CD1c-positive myeloid dendritic cell (primary cell): ENCODE results near the gene ITPK1.

ENCODE experiments used
- DNase-seq: peaks from one replicate; pipeline ENCODE4 v3.0.0-alpha.2; 2016; ENCODE audit errors: extremely low spot score

The ITPK1 gene

DNA sequence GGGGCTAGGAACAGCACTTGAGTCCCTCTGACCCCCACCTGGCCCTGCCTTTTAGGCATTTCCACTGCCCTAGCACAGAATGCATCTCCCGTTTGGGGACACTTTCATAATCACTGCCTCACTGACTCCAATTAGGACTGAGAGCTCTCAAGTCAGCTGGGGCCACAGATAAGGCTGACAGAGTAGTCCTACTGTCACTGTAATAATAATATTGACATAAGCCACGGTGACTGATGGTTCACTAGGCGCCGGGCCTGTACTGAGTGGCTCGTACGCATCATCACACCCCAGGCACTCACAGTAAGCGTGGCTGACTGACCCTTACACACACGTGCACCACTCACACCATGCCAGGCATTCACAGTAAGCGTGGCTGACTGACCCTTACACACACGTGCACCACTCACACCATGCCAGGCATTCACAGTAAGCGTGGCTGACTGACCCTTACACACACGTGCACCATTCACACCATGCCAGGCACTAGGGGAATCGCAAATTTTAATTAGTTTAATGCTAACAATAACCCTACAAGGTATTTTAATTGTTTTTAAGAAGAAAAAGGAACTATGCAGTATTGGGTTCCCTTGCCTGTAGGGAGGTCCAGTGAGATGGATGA is 105.1 kb downstream of the ITPK1 start:
- DNase-seq: no peak

- DNase-seq: no peak
These were observed 105.6 kb downstream of the ITPK1 start for GRCh38 chr14:93010130-93010499.

GRCh38 chr14:93009471-93010129 is 106.1 kb downstream of the ITPK1 start:
- DNase-seq: peak; percentile 65

- DNase-seq: no peak
These were observed 107.3 kb downstream of the ITPK1 start for GRCh38 chr14:93008381-93008780.

GRCh38 chr14:93007225-93007997 is 108.3 kb downstream of the ITPK1 start:
- DNase-seq: peak; percentile 93

DNA sequence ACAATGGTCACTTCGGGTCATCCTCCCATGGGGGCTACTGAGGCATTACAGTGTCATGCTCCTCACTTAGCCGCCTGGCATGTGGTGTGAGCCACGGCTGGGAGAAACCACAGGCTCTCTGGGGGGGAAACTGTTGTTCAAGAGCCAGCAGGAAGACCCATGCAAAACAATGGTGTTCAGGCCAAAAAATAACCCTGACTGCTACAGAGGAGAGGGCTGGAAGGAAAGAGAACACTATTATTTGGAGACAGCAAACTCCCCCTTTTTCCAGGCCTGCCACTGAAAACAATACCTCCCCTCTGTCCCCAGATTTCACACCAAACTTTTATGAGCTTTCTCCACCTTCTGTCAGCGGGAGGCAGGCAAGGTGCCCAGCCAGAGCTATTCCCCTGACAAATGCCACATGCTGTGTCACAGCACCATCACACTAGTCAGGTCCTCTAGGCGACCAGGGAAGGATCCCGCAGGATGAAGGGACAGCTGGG is 109.1 kb downstream of the ITPK1 start:
- DNase-seq: no peak

- DNase-seq: no peak
These were observed 109.9 kb downstream of the ITPK1 start for GRCh38 chr14:93005838-93006237.

- DNase-seq: no peak
These were observed 110.5 kb downstream of the ITPK1 start for GRCh38 chr14:93005135-93005813.

DNA sequence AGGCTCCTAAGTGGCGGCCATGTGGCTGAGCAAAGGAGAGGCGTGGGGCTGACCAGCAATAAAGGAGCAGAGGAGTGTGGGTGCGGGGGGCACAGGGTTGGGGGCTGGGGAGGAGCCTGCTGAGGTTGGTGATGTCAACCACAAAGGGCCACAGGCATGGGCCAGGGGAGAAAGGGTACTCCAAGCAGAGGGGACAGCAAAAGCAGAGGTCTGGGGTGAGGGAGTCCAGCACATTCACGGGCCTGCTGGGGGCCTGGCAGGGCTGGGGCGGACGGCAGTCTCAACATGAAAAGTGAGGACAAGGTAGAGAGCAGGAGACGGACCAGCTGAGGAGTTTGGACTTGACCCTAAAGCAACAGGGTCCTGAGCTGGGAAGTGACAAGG is 111.0 kb downstream of the ITPK1 start:
- DNase-seq: no peak

GRCh38 chr14:93003945-93004698 is 111.6 kb downstream of the ITPK1 start:
- DNase-seq: no peak

- DNase-seq: no peak
These were observed 112.8 kb downstream of the ITPK1 start for GRCh38 chr14:93002851-93003298.

DNA sequence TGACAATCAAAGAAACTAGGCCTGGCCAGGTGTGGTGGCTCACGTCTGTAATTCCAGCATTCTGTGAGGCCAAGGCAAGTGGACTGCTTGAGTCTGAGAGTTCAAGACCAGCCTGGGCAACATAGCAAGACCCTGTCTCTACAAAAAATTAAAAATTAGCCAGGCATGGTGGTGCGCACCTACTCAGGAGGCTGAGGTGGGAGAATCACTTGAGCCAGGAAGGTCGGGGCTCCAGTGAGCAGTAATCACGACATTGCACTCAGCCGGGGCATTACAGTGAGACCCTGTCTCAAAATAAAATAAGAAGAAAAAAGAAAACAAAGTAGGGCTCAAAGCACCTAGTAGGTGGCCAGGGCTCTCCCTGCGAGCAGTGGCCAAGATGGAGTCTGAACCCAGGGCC is 113.7 kb downstream of the ITPK1 start:
- DNase-seq: no peak

GRCh38 chr14:92998946-92999345 is 116.8 kb downstream of the ITPK1 start:
- DNase-seq: no peak

DNA sequence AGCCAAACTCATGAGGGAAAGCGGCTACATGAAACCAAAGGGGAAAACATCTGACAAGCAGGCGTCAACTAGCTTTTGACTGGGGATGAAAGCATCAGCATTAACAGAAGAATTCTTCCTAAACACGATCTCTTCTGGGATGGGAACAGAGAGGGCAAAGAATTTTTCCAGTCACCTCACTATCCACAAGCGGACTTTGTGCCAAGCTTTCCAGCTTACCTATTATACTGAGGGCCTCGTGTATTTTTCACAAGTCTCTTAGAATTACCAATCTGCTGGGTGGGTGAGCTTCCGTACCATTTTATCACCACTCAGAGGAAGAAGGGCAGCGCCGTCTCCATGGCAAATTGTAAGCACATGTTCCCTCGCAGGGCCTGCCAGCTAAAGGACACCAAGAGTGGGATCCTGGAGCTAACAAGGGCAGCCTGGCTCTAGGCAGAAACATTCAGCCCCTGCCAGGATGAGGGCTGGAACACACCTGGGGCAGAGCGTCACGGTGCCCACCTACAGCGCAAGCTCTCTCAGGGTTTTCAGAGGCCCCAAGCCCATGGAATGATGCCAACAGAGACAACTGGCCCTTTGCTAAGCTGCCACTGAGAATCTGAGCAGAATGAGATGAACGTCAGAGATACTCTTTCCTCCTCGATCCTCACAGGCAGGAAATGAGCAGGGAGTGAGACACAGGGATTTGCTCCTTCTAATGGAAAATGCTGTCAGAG is 118.2 kb downstream of the ITPK1 start:
- DNase-seq: no peak

DNA sequence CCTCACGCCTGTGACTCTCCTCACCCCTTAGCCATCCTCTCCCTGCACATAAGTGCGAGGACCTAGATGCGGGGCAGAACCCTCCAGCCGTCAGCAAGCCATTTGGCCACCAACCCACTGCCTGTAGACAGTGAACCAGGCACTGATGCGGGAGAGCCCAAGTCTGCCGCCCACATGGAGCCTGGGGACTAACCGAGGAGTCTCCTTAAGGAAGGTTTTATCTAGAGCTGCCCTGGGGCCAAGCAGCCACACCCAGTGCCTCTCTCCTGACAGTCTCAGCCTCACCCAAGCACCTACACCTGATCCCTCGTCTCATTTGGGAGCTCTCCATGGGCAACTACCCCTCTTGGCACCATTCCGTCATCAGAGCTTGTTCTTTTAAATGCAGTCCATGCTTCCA is 120.1 kb downstream of the ITPK1 start:
- no peak for DNase-seq

DNA sequence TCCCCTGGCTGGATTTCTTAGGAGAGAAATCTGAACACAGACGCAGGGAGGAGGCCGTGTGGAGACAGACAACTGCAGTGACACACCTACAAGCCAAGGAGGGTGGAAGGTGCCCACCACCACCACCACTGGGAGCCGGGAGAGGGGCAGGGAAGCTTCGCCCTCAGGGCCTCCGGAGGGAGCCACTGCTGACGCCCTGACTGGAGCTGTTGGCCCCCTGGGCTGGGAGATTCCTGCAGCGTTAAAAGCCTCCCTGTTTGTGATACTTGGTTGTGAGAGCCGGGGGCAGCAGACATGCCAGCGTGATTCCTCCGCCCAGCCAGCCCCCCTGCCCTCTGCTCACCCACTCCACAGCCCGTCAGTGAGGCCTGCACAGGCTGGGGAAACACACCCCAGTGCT is 120.8 kb downstream of the ITPK1 start:
- DNase-seq: no peak

- DNase-seq: no peak
These were observed 121.5 kb downstream of the ITPK1 start for GRCh38 chr14:92994131-92994676.

- DNase-seq: no peak
These were observed 122.4 kb downstream of the ITPK1 start for GRCh38 chr14:92993302-92993701.

DNA sequence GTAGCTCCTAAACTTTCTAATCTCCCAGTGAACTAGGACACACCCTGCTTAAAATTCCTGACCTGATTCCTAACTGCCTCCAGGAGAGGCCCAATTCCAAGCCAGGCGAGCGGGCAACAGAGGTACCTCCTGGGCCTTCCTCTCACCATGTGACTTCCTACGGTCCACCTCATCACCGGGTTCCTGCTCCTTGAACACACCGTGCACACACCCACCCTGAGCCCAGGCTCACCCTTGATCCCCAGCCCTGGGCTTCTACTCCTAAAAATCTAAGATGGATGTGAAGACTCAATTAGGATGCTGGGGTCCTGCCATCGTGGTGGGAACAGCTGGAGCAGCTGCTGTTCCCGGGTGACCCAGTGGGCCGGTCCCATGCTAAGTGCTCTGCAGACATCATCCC is 124.2 kb downstream of the ITPK1 start:
- no peak for DNase-seq
